Measurements from ENCODE around the gene TMEM18.

- TF ChIP-seq EZH2 (IDR thresholded peaks at IDR 0.05) (no peak), CTCF (IDR thresholded peaks at IDR 0.05) (no peak), EZH2phosphoT487 (IDR thresholded peaks at IDR 0.05) (no peak)
These were observed 13.1 kb downstream of the TMEM18 start for GRCh38 chr2:664063-664462.

All from neural progenitor cell (in vitro differentiated cells).